Activated gamma-delta T cell treated with anti-CD3 and anti-CD28 coated beads, Interleukin-2, amount 50 U/mL, for 16 hours (primary cell): ENCODE data around the gene EXOSC9.
"Not testable (repeated sequence)": the region's sequence is repeated elsewhere in the genome, so short reads cannot be mapped to it uniquely, and the experiment has no call there.

Source experiments
- DNase-seq: peaks from one replicate; pipeline ENCODE4 v3.0.0-alpha.2; 2020; ENCODE audit warnings: low read depth

EXOSC9 gene, protein sequence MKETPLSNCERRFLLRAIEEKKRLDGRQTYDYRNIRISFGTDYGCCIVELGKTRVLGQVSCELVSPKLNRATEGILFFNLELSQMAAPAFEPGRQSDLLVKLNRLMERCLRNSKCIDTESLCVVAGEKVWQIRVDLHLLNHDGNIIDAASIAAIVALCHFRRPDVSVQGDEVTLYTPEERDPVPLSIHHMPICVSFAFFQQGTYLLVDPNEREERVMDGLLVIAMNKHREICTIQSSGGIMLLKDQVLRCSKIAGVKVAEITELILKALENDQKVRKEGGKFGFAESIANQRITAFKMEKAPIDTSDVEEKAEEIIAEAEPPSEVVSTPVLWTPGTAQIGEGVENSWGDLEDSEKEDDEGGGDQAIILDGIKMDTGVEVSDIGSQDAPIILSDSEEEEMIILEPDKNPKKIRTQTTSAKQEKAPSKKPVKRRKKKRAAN

GRCh38 chr4:121800961-121801714 is at the start of gene EXOSC9:
TSS of gene EXOSC9 (plus strand) at chr4:121801323. CDS start at chr4:121801425, 102 bp downstream.
- DNase-seq: peak; percentile 91

GRCh38 chr4:121752142-121752541 is 49.0 kb upstream of the EXOSC9 start:
- not testable (repeated sequence) for DNase-seq

- DNase-seq: no peak
These were observed 42.1 kb upstream of the EXOSC9 start for GRCh38 chr4:121758925-121759568.

- no peak for DNase-seq
These were observed 40.9 kb upstream of the EXOSC9 start for GRCh38 chr4:121760205-121760604.

- DNase-seq: no peak
These were observed 36.8 kb upstream of the EXOSC9 start for GRCh38 chr4:121764303-121764701.

DNA sequence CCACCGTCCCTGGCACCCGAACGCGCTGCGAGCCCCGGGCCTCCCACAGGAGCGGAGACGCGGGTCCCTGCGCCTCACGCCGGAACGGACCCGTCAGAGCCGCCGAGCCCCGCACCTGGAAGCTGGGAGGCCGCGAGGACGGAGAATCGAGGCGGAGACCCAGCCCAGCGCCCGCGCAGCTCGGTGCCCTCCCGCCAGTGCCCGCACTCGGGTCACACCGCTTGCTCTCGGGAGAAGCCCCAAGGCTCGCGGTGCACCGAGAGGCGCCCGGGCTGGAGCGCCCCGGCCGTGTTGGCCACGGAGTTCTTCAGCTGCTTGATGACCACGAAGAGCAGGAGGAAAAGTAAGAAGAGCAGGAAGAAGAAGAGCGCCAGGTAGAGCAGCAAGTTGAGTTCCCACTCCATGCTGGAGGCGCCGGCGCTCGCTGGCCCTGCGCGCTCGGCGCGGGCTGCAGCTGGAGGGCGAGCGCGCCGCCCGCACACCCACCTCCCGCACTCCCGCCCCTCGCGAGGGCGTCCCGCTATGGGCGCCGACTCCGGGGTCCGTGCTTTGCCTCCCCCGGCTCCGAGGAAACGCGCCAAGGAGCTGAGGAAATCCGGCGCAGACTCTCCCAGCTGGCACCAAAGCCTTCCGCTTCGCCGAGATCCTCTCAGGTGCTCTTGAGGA is 36.3 kb upstream of the EXOSC9 start, which contains the start of gene SMIM43:
SMIM43 (minus strand) TSS at position 463 of the 666 bp plus-strand sequence; CDS start at position 404, 59 bp downstream.
- DNase-seq: no peak

- DNase-seq: no peak
These were observed 35.8 kb upstream of the EXOSC9 start for GRCh38 chr4:121765368-121765705.

GRCh38 chr4:121765971-121766538 is 35.1 kb upstream of the EXOSC9 start:
- DNase-seq: no peak

- DNase-seq: no peak
These were observed 34.0 kb upstream of the EXOSC9 start for GRCh38 chr4:121767166-121767565.

DNA sequence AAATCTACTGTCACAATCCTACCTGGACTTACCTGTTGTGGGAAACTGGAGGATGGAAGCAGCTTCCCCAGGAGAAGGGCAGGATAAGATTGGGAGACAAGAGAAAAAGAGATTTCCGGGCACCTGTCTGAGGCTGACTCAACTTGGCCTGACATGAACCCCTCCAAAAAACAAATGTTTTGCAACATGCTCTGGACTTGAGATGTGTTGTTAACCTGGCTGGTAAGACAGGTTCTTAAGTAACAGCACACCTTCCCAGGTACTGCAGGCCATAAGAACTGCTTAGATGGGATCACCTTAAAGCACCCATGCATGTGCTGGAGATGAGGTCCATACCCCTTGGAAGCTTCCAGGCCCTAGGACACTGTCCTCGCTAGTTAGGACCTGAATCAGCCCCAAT is 31.8 kb upstream of the EXOSC9 start:
- no peak for DNase-seq

- no peak for DNase-seq
These were observed 29.3 kb upstream of the EXOSC9 start for GRCh38 chr4:121771869-121772268.

GRCh38 chr4:121773883-121774282 is 27.2 kb upstream of the EXOSC9 start:
- DNase-seq: no peak

DNA sequence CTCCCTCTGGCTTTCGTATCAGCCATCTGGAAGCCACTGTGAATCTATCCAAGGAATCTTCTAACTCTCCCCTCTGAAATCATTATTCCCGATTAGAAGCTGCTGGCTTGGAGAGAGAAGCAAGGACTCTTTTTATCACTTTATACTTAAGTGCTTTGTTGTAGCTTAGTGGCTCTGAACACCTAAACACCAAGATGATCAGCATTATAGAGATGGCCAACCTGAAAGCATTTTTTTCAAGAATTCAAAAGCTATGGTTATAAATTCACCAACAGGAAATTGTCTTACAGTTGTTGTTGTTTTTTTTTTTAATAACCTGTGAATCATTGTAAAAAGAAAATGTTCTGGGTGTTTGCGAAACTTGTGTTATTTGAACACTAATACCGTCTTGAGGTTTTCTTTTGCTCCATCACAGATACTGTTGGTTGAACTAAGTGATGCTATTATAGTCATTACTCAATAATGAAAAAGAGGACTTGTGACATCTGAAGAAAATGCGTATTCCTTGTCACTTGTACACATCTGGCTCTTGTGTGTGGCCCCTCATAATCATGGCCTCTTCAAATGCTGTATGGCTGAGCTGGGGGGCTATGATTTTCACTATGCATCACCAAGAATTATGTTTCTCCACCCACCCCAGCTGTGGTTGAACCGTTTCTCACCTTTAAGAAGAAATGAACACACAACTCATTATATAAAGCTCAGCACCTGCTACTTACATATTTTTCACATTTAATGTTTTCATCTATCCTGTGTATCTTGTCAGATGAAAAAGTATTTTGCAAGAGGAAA is 24.3 kb upstream of the EXOSC9 start:
- DNase-seq: no peak

DNA sequence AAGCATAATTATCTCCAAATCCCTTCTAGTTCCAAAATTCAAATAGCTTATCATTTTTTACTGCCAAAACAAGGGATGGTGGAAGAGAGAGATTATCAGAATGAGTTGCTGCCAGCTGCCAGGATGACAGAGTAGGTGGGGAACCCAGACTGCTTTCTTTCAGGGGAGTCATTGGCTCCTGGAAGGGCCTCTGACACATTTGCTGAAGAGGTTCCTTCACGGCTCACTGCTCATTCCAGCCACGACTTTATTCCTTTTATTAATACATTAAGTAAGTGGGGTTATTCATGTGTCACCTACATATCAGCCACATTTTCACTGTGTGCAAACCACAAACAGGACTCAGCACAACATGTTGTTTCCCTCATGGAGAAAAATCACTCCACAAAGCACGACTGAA is 23.5 kb upstream of the EXOSC9 start:
- no peak for DNase-seq

- DNase-seq: no peak
These were observed 22.0 kb upstream of the EXOSC9 start for GRCh38 chr4:121778991-121779628.

- DNase-seq: no peak
These were observed 17.9 kb upstream of the EXOSC9 start for GRCh38 chr4:121783210-121783609.

GRCh38 chr4:121784401-121784800 is 16.7 kb upstream of the EXOSC9 start:
- DNase-seq: no peak

GRCh38 chr4:121784975-121785374 is 16.1 kb upstream of the EXOSC9 start:
- DNase-seq: no peak

DNA sequence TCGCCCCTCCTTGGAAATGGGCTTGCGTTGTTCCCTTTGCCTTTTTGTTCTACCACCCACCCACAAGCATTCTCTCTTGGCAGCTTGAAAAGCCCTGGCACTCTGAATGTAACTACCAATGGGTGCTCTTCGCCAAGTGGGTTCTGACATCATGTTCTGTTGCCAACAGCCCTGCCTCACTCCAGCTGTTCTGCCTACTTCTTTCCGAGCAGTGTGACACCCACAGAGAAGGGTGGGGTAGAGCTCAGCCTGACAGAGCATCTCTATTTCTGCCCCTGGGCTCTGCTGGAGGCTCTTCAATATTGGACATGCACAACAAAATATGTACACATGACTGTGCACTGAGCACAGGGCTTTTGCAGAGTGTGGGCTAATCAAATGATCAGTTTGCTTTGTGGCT is 15.6 kb upstream of the EXOSC9 start:
- no peak for DNase-seq

- no peak for DNase-seq
These were observed 14.9 kb upstream of the EXOSC9 start for GRCh38 chr4:121786221-121786620.

GRCh38 chr4:121788896-121789295 is 12.2 kb upstream of the EXOSC9 start:
- DNase-seq: no peak
